ENCODE results near the gene NDEL1.
A peak's percentile ranks its signal among the peaks of the same experiment; 100 is the strongest.

Gene NDEL1

DNA sequence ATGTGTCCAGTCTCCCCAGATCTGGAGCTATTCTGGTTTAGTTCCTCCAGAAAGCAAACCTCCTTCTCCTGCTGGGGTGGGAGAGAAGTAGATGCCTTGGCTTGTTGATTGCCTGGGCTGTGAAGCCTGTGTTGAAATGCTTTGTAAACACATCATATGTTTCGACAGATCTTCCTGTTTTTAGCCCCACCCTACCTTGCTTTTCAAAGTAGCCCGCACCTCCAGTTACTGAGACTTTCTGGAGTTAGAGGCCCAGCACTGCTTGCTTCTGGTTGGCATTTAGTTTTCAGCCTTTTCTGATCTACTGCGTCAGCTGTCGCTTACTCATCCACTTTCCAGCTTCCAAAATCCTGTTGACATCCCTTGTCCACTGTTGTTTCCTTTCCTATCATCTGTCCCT is 17.9 kb upstream of the NDEL1 start:
- no peak for DNase-seq

DNA sequence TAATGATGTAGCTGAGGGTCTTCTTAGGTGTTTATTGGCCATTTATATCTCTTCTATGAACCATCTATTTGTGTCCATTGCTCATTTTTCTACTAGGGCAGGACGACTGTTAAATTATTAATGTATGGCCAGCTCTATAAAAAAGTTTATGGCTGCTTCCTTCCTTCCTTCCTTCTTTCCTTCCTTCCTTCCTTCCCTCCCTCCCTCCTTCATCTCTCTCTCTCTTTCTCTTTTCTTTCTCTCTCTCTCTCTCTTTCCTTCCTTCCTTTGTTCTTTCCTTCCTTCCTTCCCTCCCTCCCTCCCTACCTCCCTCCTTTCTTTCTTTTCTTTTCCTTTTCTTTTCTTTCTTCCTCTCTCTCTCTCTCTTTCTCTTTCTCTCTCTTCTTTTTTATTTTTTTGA is 17.2 kb upstream of the NDEL1 start:
- DNase-seq: no peak

DNA sequence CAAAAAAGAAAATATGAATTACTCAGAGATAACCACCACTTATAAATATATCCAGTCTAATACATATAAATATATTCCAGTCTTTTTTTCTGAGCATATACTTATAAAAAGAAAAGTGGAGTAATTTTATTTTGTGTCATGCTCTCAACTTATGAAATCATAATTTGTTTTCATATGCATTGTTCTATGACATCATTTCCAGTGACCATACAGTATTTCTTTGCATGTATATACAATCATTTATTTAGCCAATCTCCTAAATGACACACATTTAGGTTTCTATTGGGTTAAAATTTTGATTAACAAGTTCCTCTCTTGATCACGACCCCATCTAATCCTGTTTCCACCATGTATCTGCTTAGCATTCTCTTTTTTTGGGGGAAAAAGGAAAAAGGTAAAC is 16.4 kb upstream of the NDEL1 start:
- no peak for DNase-seq

DNA sequence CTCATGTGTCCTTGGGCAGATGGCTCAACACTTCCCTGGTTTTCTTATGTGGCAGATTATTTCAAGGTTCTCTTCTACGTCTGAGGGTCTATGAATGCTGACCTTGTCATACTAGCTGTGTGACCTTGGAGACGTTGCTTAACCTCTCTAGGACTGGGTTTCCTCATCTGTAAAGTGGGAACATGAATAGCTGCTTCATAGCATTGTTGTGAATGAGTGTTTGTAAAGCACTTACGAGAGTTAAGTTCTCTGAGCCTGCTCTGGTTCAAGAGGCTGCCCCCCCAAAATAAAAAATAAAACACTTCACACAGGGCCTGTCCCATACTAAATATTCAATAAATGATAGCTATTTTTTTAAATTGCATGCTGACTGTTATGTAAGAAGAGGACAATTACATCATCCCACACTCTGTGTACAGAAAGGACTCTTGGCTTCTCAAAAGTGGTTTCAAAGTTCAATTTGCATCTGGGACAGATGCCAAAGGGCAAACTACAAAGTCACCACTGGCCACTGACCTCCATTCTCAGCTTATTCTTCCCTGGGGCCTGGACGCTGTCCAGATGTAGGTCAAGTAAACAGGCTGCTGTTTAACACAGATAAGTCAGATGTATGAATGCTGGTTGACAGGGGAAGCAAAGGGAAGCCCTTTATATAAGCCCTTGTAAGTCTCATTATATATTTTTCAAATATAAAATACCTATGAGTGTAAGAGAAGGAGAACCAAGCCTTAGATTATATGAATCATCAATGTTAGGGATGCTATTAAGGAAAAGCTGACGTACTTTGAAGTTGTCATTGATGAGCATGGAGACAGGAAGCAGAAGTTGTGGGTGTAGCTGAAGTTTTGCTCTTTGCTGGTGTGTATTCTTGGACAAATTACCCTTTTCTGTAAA is 15.4 kb upstream of the NDEL1 start:
- DNase-seq: no peak

DNA sequence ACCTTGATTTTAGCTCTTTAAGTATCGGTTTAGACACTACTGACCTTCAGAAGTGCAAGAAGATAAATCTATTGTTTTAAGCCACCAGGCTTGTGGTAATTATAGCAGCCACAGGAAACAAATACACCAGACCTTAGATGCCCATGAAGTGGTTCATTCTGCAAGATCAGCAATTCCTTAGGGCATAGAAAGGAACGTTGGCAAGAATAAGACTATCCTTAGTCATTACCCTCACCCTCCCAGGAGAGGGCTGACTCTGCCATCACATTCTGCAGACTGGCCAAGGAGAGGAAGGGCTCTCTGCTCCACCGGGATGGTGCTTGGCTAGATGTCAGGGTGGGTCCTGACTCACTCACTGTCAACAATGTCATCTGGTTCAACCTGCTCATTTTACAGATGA is 14.1 kb upstream of the NDEL1 start:
- no peak for DNase-seq

DNA sequence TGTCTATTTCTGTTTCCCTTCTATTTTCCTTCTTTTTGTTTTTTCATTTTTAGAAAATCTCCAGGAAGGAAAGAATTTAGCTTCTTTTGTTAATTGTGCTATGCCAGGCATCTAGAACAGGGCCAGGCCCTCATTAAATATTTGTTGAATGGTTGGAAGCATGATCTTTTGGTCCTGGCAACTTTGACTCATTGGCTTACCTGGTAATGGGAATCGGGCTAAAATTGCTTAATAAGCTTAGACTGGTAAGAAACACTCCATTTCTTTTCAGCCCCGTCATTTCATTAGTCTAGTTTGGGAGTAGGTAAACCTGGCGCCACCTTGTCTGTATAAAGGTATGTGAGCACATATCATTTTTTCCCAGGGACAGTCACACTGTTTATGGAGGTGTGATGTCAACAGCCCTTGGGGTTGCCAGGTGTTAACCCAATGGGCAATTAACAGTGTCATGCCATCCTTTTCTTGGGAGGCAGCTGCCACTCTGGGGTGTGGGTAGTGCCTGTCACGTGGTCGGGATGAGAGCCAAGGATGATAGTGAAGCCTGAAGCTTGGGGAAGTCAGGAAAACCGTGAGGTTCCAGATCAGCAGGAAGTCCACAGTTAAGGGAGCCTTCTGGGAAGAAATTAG is 9.5 kb upstream of the NDEL1 start:
- DNase-seq: no peak

DNA sequence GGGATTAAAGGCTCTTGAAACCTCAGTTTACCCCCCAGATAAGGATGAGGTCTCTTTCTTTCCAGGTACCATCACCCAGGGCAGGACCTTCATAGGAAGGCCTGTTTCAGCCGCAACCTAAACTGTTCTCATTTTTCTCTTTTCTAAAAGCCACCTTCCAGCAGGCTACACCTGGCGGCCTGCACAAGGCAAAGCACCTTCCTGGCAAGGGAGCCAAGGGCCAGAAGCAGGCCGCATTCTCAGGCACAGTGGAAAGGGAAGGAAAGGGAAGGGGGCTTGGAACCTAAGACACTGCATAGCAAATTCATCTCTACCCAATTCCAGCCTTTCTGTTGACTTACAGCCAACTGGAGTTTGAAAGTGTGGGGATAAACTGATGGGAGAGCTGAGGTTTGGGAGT is 8.9 kb upstream of the NDEL1 start:
- no peak for DNase-seq

DNA sequence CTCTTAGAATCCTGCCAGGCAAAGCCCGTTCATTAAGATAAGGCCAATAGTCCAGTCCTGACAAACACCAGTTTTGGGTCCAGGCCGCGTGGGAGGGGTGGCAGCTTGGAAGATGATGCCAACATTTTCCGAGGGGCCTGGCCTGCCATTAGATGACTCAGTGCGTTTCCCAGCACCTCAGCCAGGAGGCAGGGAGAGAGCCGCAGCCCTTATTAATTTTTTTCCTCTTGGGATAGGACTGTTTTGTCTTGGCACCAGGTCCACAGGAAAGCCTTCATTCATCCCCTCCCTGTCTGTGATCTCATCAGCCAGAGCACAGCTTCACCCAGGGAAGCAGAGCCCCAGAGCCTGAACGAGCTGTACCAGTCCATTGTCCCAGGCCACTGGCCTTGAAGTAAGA is 4.7 kb upstream of the NDEL1 start:
- no peak for DNase-seq

DNA sequence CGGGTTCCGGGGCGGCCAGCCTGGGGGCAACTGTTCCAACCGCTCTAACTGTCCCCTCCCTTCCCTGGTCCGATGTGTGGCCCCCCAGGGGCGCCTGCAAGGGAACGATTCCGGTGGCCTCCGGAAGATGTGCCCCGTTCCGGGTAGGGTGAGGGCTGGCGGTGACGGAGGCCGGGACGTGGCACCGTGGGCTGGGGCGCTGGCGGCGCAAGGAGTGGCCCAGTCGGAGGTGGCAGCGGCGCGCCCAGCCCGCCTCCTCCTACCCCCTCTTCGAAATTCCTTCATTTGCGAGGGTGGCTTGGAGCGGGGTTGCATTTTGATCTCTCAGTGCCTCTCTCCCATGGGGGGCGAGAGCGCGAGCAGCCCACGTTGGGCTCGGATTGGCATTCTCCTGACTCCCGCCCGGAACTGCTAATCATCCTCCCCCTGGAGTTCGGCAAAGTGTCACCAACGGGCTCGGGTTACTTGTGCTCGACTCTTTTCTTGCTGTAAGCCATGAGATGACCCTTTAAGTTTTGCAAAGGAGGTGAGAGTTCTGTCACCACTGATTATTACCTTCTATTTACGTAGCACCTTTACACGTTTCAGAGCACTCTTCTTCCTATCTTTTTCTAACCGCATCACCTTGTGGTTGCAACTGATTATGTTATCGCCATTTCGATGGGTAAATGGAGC is 622 bp downstream of the NDEL1 start:
- peak; percentile 77 to 82 for DNase-seq

DNA sequence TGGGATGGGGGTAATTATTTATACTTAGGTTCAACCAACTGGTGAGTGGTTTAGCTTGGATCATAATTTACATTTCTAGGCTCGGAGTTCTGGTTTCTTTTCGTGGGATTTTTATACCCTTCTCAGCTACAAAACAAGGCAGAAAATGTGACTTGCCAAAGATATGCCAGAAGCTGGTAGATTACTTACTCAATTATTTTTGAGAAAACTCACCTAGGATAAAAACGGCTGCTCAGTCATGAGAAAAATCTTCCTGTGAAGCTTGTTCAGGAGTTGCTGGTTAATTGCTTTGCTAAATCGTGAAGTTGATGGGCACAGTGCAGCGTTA is 1.1 kb downstream of the NDEL1 start:
- no peak for DNase-seq

DNA sequence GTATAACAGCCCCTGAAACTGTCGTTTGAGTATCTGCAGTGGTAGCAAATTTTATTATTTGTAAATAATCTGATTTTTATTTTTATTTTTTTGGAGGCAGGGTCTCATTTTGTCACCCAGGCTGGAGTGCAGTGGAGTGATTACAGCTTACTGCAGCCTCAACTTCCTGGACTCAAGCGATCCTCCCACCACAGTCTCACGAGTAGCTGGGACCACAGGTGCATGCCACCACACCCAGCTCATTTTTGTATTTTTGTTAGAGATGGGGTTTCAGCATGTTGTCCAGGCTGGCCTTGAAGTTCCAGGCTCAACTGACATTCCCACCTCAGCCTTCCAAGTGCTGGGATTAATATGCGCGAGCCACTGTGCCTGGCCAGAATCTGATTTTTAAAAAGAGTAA is 2.8 kb downstream of the NDEL1 start:
- no peak for DNase-seq

DNA sequence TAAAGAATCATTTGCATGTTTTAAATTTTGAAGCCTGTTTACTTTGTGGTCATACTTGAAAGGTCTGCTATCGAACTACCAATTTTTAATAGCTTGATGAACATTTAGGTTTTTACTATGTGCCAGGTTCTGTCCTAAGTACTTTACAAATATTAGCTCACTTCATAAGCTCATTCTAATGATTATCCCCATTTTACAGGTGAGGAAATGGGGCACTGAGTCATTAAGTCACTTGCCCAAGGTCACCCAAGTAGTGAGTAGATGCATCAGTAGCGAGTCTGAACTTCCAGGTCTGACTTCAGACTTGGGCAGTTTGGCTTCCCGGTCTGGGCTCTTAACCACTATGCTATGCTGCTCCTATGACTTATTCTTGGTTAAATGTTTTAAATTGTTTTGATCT is 4.0 kb downstream of the NDEL1 start:
- no peak for DNase-seq

DNA sequence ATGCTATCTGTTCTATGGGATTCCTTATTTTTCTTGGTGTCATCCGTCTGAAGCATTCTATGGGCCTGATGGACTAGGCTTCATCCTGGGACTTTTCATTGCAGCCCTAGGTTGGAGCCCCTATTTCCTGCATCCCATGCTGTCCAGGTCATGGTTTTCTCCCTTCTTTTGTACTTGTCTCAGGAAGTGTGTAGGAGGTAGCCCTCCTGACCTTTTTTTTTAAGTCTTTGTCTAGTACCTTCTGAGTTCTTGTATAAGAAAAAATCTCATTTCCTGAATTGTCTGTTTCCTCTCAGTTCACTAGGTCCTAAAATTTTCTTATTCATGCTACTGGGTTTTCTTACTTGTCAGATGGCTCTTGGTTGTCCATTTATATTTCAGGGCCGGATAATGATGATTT is 6.0 kb downstream of the NDEL1 start:
- DNase-seq: no peak

DNA sequence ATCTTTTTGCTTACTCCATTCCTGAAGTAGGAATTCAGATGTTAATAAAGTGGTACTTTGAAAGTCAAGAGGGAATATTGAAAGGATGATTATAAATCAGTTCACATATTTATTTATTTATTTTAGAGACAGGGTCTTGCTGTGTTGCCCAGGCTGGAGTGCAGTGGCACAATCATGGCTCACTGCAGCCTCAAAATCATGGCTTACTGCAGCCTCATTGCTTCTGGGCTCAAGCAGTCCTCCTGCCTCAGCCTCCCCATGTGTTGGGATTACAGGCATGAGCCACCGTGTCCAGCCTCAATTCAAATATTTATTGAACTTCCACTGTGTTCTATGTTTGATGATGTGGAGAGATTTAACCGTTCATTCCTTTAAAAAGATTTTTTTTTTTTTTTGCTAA is 6.6 kb downstream of the NDEL1 start:
- DNase-seq: no peak

DNA sequence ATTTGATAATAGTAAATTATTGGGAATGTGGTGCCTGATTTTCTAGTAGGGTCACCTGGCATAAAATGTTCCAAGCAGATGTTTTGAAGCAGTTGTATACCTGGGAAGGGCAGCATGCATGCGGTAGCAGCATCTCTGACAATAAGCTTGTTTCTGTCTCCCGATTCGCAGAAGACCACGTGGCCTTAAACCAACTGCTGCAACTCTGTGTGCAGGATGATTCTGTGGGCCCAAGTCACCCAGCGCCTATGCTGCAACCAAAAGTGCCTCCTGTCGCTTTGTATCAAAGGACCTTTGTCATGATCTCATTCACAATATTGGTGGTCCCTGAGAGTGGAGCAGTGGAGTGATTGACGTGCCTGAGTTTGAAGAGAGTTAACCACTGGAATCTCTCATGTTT is 8.1 kb downstream of the NDEL1 start:
- DNase-seq: no peak

DNA sequence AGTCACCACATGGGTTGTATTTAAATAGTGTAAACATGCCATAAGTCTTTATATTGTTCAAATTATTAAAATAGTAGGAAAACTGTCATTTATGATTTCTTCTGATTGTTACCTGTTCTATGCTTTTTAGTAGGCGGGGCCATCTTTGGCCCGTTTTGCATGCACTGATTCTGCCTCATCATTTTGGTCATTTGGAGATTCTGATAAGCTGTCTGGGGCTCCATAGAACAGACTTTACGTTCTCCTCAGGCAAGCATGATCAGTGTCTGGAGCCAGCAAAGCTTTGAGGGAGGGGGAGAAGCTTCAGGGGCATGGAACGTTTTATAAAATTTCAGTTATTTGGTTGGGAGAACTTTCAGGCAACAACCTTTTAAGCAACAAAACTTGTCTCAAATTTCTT is 8.8 kb downstream of the NDEL1 start:
- DNase-seq: no peak

DNA sequence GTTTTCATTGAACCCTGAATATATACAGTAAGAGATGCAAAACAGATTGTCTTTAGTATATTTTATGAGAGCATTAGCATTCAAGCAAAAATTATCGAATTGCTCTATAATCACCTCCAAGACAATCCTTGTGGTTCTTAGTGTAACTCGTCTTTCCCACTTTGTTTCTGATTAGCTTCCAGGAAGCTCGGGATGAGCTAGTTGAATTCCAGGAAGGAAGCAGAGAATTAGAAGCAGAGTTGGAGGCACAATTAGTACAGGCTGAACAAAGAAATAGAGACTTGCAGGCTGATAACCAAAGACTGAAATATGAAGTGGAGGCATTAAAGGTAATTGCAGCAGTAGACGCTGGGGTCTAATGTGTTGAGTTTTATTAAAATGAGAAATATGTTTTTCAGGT is 9.9 kb downstream of the NDEL1 start:
- DNase-seq: no peak

DNA sequence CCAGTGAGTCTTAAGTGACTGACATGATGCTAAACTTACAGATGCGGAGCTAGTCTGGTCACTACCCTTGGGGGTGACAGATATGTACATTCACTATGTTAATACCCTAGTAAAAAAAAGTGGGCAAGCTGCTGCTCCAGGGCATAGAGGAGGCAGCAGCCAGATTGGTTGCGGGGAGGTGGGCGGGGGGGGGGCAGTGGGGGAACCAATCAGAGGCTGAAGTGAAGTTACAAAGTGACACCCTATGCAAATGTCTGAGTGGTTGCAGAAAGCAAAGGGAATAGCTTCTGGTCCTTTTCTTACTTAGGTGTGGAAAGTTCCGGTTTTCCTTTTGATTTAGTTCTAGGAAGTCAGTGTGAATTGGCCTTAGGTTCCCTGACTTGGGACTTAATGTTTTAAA is 12.1 kb downstream of the NDEL1 start:
- DNase-seq: no peak

DNA sequence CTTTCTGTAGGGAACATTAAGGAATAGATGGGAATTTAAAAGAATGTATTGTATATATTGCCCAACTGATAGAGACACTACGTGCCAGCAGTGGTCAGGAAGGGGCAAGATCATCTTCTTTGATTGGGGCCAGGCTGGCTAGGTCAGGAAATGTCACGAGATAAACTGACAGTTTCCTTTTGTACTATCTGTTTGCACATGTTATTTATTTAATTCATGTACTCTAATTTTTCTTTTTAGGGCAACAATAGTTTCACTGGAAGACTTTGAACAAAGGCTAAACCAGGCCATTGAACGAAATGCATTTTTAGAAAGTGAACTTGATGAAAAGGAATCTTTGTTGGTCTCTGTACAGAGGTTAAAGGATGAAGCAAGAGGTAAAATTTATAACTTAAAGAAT is 12.6 kb downstream of the NDEL1 start:
- DNase-seq: no peak

DNA sequence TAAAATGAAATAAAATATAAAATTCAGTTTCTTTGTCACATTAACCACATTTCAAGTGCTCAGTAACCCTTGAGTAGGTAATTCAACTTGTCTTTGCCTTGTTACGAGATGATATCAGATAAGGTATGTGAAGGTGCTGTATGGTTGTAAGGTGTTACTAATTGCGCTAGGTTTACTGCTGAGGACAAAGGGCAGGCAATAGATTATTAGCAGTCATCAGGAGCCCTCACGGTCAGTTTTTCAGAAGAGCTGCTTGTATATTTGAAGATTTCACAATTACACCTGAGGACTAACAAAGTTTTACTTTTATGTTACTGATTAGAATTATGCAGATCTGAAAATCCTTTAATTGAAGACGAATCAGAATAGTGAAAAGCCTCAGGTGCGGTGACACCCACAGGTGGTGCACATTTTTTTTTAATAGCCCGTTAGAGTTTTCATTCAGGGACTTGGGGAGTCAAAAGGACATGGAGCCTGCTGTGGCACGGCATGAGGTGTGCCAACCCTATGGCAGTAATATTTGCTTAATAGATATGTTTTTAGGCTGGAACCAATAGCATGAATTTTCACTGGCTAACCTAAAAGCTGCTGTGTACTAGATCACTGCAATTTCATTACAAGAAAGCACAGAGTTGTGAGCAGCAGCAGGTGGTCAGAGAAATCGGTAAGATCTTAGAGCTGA is 16.4 kb downstream of the NDEL1 start:
- DNase-seq: no peak

DNA sequence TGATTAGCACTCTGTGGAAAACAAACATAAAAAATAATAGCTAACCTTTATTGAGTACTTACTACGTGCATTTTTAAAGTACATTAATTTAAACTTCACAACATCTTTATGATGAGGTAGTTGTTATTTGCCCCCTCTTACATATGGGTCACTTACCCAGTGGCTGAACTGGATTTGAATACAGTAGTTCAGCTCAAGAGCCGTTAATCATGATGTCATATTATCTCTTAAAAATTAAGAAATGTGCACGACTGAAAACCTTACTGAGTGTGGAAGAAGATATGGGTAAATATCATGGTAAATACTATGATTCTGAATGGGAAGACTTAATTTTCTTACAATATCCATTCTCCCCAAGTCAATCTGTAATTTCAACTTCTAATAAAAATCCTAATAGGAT is 17.6 kb downstream of the NDEL1 start:
- DNase-seq: no peak

DNA sequence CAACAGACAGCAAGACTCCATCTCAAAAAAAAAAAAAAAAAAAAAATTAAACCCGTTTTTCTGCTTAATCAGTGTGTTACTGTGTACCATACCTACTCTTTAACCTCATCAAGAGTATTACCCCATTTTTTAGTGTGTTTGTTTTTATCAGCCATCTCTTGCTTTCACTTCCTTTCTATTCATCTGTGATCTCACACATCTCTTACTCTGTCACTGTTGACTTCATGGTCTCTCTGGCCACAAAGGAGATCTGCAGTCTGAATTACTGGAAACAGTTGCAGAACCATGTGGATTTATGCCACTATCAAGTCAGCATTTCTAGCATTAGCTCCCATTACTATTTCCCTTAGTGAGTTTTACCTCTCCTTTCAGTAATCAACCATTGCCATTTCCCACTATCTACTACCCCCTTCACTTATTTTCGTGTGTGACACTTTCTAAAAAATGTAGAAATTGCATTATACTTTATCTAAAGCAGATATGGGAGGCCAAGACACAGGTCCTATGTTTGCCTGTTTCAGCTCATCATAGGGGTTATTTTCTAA is 20.1 kb downstream of the NDEL1 start:
- DNase-seq: no peak

DNA sequence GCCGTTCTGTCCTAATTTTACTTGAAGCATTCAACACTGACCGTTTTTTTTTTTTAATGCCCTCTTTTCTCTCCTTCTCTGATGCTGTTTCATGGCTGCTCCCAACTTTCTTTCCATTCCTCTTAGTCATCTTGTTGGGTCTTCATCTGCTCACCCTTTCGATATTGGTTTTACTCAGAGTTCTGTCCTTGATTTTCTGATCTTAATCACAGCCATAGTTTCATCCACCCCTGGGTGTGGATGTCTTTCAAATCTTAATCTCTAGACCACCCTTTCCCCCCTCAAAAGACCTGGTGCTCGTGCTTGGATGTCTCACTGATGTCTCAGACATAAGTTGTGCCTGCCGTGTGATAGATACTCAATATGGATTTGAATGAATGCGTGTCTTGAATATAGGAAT is 22.4 kb downstream of the NDEL1 start:
- no peak for DNase-seq

DNA sequence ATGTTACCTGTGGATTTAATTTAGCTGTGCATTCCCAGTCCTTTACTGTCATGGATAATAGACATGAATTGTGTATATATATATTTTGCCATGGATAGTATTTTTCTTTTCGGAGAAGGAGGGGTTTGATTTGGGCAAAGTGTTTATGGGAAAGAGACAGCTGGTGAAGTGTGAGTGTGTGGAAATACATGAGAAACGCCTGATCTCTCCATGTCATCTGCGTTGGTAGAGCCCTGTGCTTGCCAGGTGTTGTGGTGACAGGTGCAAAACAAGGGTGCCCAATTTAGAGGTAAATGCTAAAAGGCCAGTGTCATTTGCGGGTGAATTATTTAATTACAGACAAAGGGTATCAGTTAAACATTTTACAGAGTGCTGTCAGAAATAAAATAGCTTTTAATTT is 23.4 kb downstream of the NDEL1 start:
- DNase-seq: no peak

Measured in activated T-cell treated with anti-CD3 and anti-CD28 coated beads, Interleukin-2, amount 50 U/mL, for 48 hours (primary cell).